RWPE2 (cell line): Measurements from ENCODE around the gene CCDC68.

ENCODE experiments used
- ATAC-seq: fragments of 200-7000 bp; cut with Tn5 transposase; 3 replicates; pipeline ENCODE4 v1.9.1; 2021; ENCODE audit warnings: low read depth
- DNase-seq: peaks from one replicate; pipeline ENCODE4 v3.0.0-alpha.2; 2020; ENCODE audit warnings: low spot score
- H3K27ac ChIP-seq: fragments of 450-650 bp; 2 replicates; pipeline ENCODE4 v1.5.1; 2017; ENCODE audit warnings: mild to moderate bottlenecking; ENCODE audit not compliant: poor library complexity, severe bottlenecking
- H3K27me3 ChIP-seq: fragments of 250-450 bp; sonication (Bioruptor Pico); 2 replicates; pipeline ENCODE4 v1.5.1; 2021; ENCODE audit warnings: mild to moderate bottlenecking, moderate library complexity; ENCODE audit not compliant: insufficient read depth, poor library complexity, severe bottlenecking
- H3K36me3 ChIP-seq: fragments of 250-450 bp; sonication (Bioruptor Pico); 2 replicates; pipeline ENCODE4 v1.5.1; 2020; ENCODE audit warnings: low read depth, mild to moderate bottlenecking, moderate library complexity
- H3K4me1 ChIP-seq: fragments of 250-450 bp; sonication (Bioruptor Pico); 2 replicates; pipeline ENCODE4 v1.5.1; 2021; ENCODE audit warnings: mild to moderate bottlenecking, moderate library complexity; ENCODE audit not compliant: insufficient read depth, poor library complexity, severe bottlenecking
- H3K4me3 ChIP-seq: fragments of 250-450 bp; sonication (Bioruptor Pico); 2 replicates; pipeline ENCODE4 v1.5.1; 2021; ENCODE audit warnings: mild to moderate bottlenecking, moderate library complexity; ENCODE audit not compliant: severe bottlenecking
- H3K9me3 ChIP-seq: fragments of 250-450 bp; sonication (Bioruptor Pico); 2 replicates; pipeline ENCODE4 v1.5.1; 2021; ENCODE audit warnings: mild to moderate bottlenecking, moderate library complexity; ENCODE audit not compliant: severe bottlenecking
- CTCF ChIP-seq: fragments of 450-650 bp; IDR thresholded peaks from one replicate; pipeline ENCODE4 v1.5.1; 2017; ENCODE audit warnings: mild to moderate bottlenecking, moderate library complexity; ENCODE audit not compliant: poor library complexity, severe bottlenecking

The CCDC68 gene

DNA sequence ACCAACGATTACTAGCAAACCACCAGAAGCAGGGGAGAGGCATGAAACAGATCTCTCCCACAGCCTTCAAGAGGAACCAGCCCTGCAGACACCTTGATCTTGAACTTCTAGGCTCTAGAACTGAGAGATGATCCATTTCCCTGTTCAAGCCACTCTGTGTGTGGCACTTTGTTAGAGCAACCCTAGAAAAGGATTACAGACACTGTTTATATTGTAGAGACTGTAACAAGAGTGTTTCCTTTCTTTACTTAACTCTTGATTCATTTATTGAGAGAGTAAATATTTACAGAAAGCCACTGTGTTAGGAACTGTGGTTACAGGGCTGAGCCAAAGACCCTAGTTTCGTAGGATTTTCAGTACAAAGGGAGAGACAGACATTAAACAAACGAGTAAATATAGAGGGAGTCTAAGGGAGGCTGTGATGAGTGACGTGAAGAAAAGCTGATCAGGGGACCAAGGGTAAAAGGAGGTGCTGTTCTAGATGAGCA is 10.9 kb downstream of the CCDC68 start:
- DNase-seq, result no peak
- Histone ChIP-seq H3K4me3 (no peak overlapping the region), H3K4me1 (no peaks in the 10 kb centered on the region), H3K36me3 (no peaks in the 10 kb centered on the region), H3K27ac (no peak overlapping the region), H3K9me3 (no peaks in the 10 kb centered on the region), H3K27me3 (no peaks in the 10 kb centered on the region)
- ATAC-seq, result no peak
- no peak for TF ChIP-seq CTCF

DNA sequence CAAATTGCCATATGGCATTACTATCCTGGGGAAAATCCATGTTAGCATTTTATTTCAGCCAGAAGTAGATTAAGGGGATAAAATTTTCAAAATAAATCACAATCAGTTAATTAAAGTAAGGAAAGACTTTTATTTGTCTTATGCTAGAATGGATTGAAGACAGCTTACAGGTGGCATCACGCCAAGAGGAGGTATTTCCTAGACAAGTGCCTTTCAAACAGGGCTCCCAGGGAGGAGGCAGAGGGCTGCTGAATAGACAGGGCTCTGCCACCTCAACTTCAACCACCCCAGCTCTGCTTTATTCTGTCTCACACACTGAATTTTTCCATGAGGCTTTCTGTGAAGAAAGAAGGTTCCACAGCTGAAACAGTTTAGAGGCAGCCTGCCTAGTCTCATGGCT is 12.2 kb downstream of the CCDC68 start:
- no peak for TF ChIP-seq CTCF
- no peaks in the 10 kb centered on the region for H3K9me3 ChIP-seq
- H3K27me3 ChIP-seq, result no peaks in the 10 kb centered on the region
- DNase-seq (no peak), ATAC-seq (no peak)
- no peak overlapping the region for H3K27ac ChIP-seq
- H3K4me3 ChIP-seq, result no peak overlapping the region
- H3K36me3 ChIP-seq, result no peaks in the 10 kb centered on the region
- no peaks in the 10 kb centered on the region for H3K4me1 ChIP-seq

GRCh38 chr18:54946149-54946581 is 13.1 kb downstream of the CCDC68 start:
- Histone ChIP-seq H3K9me3 (no peaks in the 10 kb centered on the region), H3K4me3 (peak overlapping the region; percentile 31), H3K27me3 (no peaks in the 10 kb centered on the region), H3K27ac (peak overlapping the region; percentile 32), H3K36me3 (no peaks in the 10 kb centered on the region), H3K4me1 (no peaks in the 10 kb centered on the region)
- DNase-seq (no peak), ATAC-seq (peak; percentile 81)
- TF ChIP-seq CTCF, result no peak

- no peaks in the 10 kb centered on the region for H3K36me3 ChIP-seq
- peak overlapping the region; percentile 32 for H3K27ac ChIP-seq
- no peak for ATAC-seq
- H3K4me1 ChIP-seq, result no peaks in the 10 kb centered on the region
- TF ChIP-seq CTCF, result no peak
- peak overlapping the region; percentile 31 for H3K4me3 ChIP-seq
- no peak for DNase-seq
- H3K9me3 ChIP-seq, result no peaks in the 10 kb centered on the region
- no peaks in the 10 kb centered on the region for H3K27me3 ChIP-seq
Observed at GRCh38 chr18:54945576-54946125, 13.6 kb downstream of the CCDC68 start.

GRCh38 chr18:54942569-54942968 is 16.7 kb downstream of the CCDC68 start:
- Histone ChIP-seq H3K4me1 (no peaks in the 10 kb centered on the region), H3K27me3 (no peaks in the 10 kb centered on the region), H3K4me3 (no peak overlapping the region), H3K36me3 (no peaks in the 10 kb centered on the region), H3K9me3 (no peaks in the 10 kb centered on the region), H3K27ac (no peak overlapping the region)
- TF ChIP-seq CTCF, result no peak
- no peak for DNase-seq
- no peak for ATAC-seq
